HG03039 (cell line): ENCODE results near the gene FHOD1.

ENCODE experiments used
- ATAC-seq: cut with Tn5 transposase; IDR thresholded peaks from one replicate; pipeline ENCODE4 v1.9.1; 2021; ENCODE audit warnings: mild to moderate bottlenecking, moderate library complexity; ENCODE audit not compliant: unreplicated experiment

The FHOD1 gene

GRCh38 chr16:67236563-67237395 lies 10.5 kb downstream of the FHOD1 start:
- no peak for ATAC-seq

- no peak for ATAC-seq
Measured at GRCh38 chr16:67235816-67236562, 11.3 kb downstream of the FHOD1 start.

- ATAC-seq, result no peak
Measured at GRCh38 chr16:67234180-67234597, 13.1 kb downstream of the FHOD1 start.

GRCh38 chr16:67233596-67233995 lies 13.7 kb downstream of the FHOD1 start:
- ATAC-seq, result no peak

GRCh38 chr16:67230809-67231660 lies 16.2 kb downstream of the FHOD1 start:
- ATAC-seq, result no peak

- ATAC-seq, result no peak
Measured at GRCh38 chr16:67229906-67230808, 17.1 kb downstream of the FHOD1 start.

GRCh38 chr16:67228905-67229304 lies 18.4 kb downstream of the FHOD1 start:
- no peak for ATAC-seq

GRCh38 chr16:67228034-67228785 lies 19.1 kb downstream of the FHOD1 start:
- ATAC-seq, result no peak

- no peak for ATAC-seq
Measured at GRCh38 chr16:67227567-67227921, 19.7 kb downstream of the FHOD1 start.

GRCh38 chr16:67226804-67227566 lies 20.3 kb downstream of the FHOD1 start, which contains the start of gene TMEM208:
TSS of gene TMEM208 (plus strand) at chr16:67227130. CDS start at chr16:67227219, 89 bp downstream.
- peak; percentile 78 for ATAC-seq

- ATAC-seq, result no peak
Measured at GRCh38 chr16:67226295-67226803, 20.9 kb downstream of the FHOD1 start.

GRCh38 chr16:67223992-67224391 lies 23.3 kb downstream of the FHOD1 start:
- no peak for ATAC-seq

- no peak for ATAC-seq
Measured at GRCh38 chr16:67216612-67217490, 30.4 kb downstream of the FHOD1 start.

- no peak for ATAC-seq
Measured at GRCh38 chr16:67215706-67216105, 31.6 kb downstream of the FHOD1 start.

GRCh38 chr16:67213197-67214019 lies 33.9 kb downstream of the FHOD1 start:
- no peak for ATAC-seq

GRCh38 chr16:67212766-67213165 lies 34.5 kb downstream of the FHOD1 start:
- ATAC-seq, result no peak

- ATAC-seq, result no peak
Measured at GRCh38 chr16:67211674-67212073, 35.6 kb downstream of the FHOD1 start.
